GM23248 (cell line): ENCODE measurements around the gene GBF1. TPM values are rescaled to one million over a fixed set of nuclear protein-coding genes. Genes with fewer than 3 reads are reported as not detected.
A peak's percentile ranks its signal among the peaks of the same experiment; 100 is the strongest.

Source experiments
- DNase-seq: peaks from one replicate; pipeline ENCODE4 v3.0.0-alpha.2; 2015
- H2AFZ ChIP-seq: fragments of 200-600 bp; sonication (generic); 2 replicates; pipeline ENCODE4 v1.6.1; 2016; ENCODE audit warnings: antibody characterized with exemption
- H3F3A ChIP-seq: fragments of 200-600 bp; sonication (generic); 2 replicates; pipeline ENCODE4 v1.6.1; 2016; ENCODE audit warnings: mild to moderate bottlenecking, antibody characterized with exemption, mixed run types; ENCODE audit not compliant: insufficient read depth
- H3K27ac ChIP-seq: fragments of 200-600 bp; sonication (generic); 2 replicates; pipeline ENCODE4 v1.5.1; 2016; ENCODE audit warnings: mild to moderate bottlenecking
- H3K27me3 ChIP-seq: fragments of 200-600 bp; sonication (generic); replicated peaks from 2 replicates; pipeline ENCODE4 v1.6.1; 2016; ENCODE audit warnings: mild to moderate bottlenecking; ENCODE audit not compliant: insufficient read depth
- H3K36me3 ChIP-seq: fragments of 200-600 bp; sonication (generic); 2 replicates; pipeline ENCODE4 v1.6.1; 2016; ENCODE audit warnings: low read depth, mild to moderate bottlenecking
- H3K4me1 ChIP-seq: fragments of 200-600 bp; sonication (generic); 2 replicates; pipeline ENCODE4 v1.6.1; 2016; ENCODE audit warnings: mild to moderate bottlenecking; ENCODE audit not compliant: insufficient read depth
- H3K4me2 ChIP-seq: fragments of 200-600 bp; sonication (generic); one replicate; pipeline ENCODE4 v1.6.1; 2016; ENCODE audit warnings: mild to moderate bottlenecking; ENCODE audit not compliant: unreplicated experiment
- H3K4me3 ChIP-seq: fragments of 200-600 bp; sonication (generic); 2 replicates; pipeline ENCODE4 v1.5.1; 2016; ENCODE audit warnings: mild to moderate bottlenecking
- H3K79me2 ChIP-seq: fragments of 200-600 bp; sonication (generic); 2 replicates; pipeline ENCODE4 v1.6.1; 2016; ENCODE audit warnings: mild to moderate bottlenecking; ENCODE audit not compliant: insufficient read depth
- H3K9ac ChIP-seq: fragments of 200-600 bp; sonication (generic); 2 replicates; pipeline ENCODE4 v1.6.1; 2016; ENCODE audit warnings: mild to moderate bottlenecking
- H3K9me2 ChIP-seq: fragments of 200-600 bp; sonication (generic); 2 replicates; pipeline ENCODE4 v1.6.1; 2016; ENCODE audit warnings: mixed run types, mild to moderate bottlenecking, moderate library complexity; ENCODE audit not compliant: insufficient read depth
- H3K9me3 ChIP-seq: fragments of 200-600 bp; sonication (generic); one replicate; pipeline ENCODE4 v1.6.1; 2017; ENCODE audit warnings: low read depth
- H4K20me1 ChIP-seq: fragments of 200-600 bp; sonication (generic); 2 replicates; pipeline ENCODE4 v1.6.0; 2016; ENCODE audit not compliant: insufficient read depth
- EZH2 ChIP-seq: fragments of 200-600 bp; sonication (generic); IDR thresholded peaks from 2 replicates; pipeline ENCODE4 v1.6.1; 2018; ENCODE audit warnings: antibody characterized with exemption, mild to moderate bottlenecking; ENCODE audit not compliant: insufficient read depth, poor library complexity, severe bottlenecking
- EZH2phosphoT487 ChIP-seq: fragments of 200-600 bp; sonication (generic); IDR thresholded peaks from 2 replicates; pipeline ENCODE4 v1.6.1; 2018; ENCODE audit warnings: antibody characterized with exemption, moderate library complexity, mild to moderate bottlenecking, low read depth; ENCODE audit not compliant: insufficient read depth
- WGBS, 2 experiments: methylation state at CpG; one replicate each; pipeline ENCODE4 v1.1.6; 2015 to 2017; ENCODE audit warnings: low lambda C conversion rate in 2 of 2, low coverage in 1 of 2; ENCODE audit errors: missing lambda C conversion rate in 2 of 2; 5-methylcytosine and 5-hydroxymethylcytosine counted together
- in situ Hi-C: fragments of 300-500 bp; cut with MboI; formaldehyde crosslinking; loops from 2 replicates; pipeline ENCODE4 v1.15.0; 2020
- polyA plus RNA-seq: library from polyadenylated mRNA; unstranded; fragments of >200 nt; fragmentation: Nextera tagmentation; extraction: Ambion mirVana; gene quantifications from 2 replicates; pipeline ENCODE4 v1.2.1, GENCODE V29; 2016
- total RNA-seq: library from RNA; depleted of rRNA; stranded (reverse); fragments of >200 nt; shearing (Covaris generic); gene quantifications from 2 replicates; pipeline ENCODE4 v1.2.3, GENCODE V29; 2014

GBF1 gene
- total and polyA plus RNA-seq, 2 experiments from 2014 or later, result 29.8 to 43.9 TPM

- TF ChIP-seq EZH2phosphoT487 (no peak), EZH2 (no peak)
- in situ Hi-C loops, result no loop called here
- H3K9me3 ChIP-seq, result no peaks in the 10 kb centered on the region
Observed at GRCh38 chr10:102411341-102412255, 166.3 kb downstream of the GBF1 start.

GRCh38 chr10:102412293-102412692 is 167.0 kb downstream of the GBF1 start:
- H3K9me3 ChIP-seq, result no peaks in the 10 kb centered on the region
- no peaks in the 10 kb centered on the region for H3K9me2 ChIP-seq
- no peak overlapping the region for H3K27ac ChIP-seq
- 72 to 77% methylated on average over 10 of the region's 10 CpGs for WGBS, 2 experiments
- H2AFZ ChIP-seq, result no peak overlapping the region
- peaks cover 16% of the 10 kb centered on the region for H3K27me3 ChIP-seq
- no peaks in the 10 kb centered on the region for H3K36me3 ChIP-seq
- in situ Hi-C loops, result no loop called here
- H3K4me2 ChIP-seq, result no peak overlapping the region
- H3K9ac ChIP-seq, result no peak overlapping the region
- DNase-seq, result no peak
- no peaks in the 10 kb centered on the region for H3F3A ChIP-seq
- no peak overlapping the region for H3K4me3 ChIP-seq
- H3K4me1 ChIP-seq, result no peaks in the 10 kb centered on the region
- H4K20me1 ChIP-seq, result no peaks in the 10 kb centered on the region
- no peaks in the 10 kb centered on the region for H3K79me2 ChIP-seq
- no peak for TF ChIP-seq EZH2phosphoT487
- TF ChIP-seq EZH2, result no peak

More at GRCh38 chr10:102411341-102412255, 166.3 kb downstream of the GBF1 start:
- Histone ChIP-seq H2AFZ (no peak overlapping the region), H3K27me3 (peaks cover 16% of the 10 kb centered on the region), H3K4me3 (no peak overlapping the region), H3K9me2 (no peaks in the 10 kb centered on the region), H3K27ac (no peak overlapping the region), H3K79me2 (no peaks in the 10 kb centered on the region), H3K36me3 (no peaks in the 10 kb centered on the region), H3K9ac (no peak overlapping the region), H3K4me1 (no peaks in the 10 kb centered on the region), H4K20me1 (no peaks in the 10 kb centered on the region), H3K4me2 (no peak overlapping the region), H3F3A (no peaks in the 10 kb centered on the region)
- no peak for DNase-seq
- WGBS, 2 experiments, result 74 to 80% methylated on average over 12 to 14 of the region's 14 CpGs

- H2AFZ ChIP-seq, result no peak overlapping the region
- H3K4me3 ChIP-seq, result no peak overlapping the region
- TF ChIP-seq EZH2 (no peak), EZH2phosphoT487 (no peak)
- 3% methylated on average over 5 of the region's 5 CpGs for WGBS, 2 experiments
- DNase-seq, result peak; percentile 41
- H3K9me3 ChIP-seq, result no peaks in the 10 kb centered on the region
- H4K20me1 ChIP-seq, result no peaks in the 10 kb centered on the region
- no peaks in the 10 kb centered on the region for H3K79me2 ChIP-seq
- H3K27ac ChIP-seq, result no peak overlapping the region
- no peaks in the 10 kb centered on the region for H3K4me1 ChIP-seq
- H3K4me2 ChIP-seq, result no peak overlapping the region
- peaks cover 16% of the 10 kb centered on the region for H3K27me3 ChIP-seq
- H3K9ac ChIP-seq, result no peak overlapping the region
- H3F3A ChIP-seq, result no peaks in the 10 kb centered on the region
- in situ Hi-C loops, result no loop called here
- H3K9me2 ChIP-seq, result no peaks in the 10 kb centered on the region
- H3K36me3 ChIP-seq, result no peaks in the 10 kb centered on the region
Observed at GRCh38 chr10:102413053-102413705, 167.8 kb downstream of the GBF1 start.

GRCh38 chr10:102413806-102414561 is 168.7 kb downstream of the GBF1 start:
- peaks cover 16% of the 10 kb centered on the region for H3K27me3 ChIP-seq

More at GRCh38 chr10:102413806-102414561, 168.7 kb downstream of the GBF1 start:
- no peaks in the 10 kb centered on the region for H3K36me3 ChIP-seq
- no peaks in the 10 kb centered on the region for H3K9me3 ChIP-seq
- H3K4me2 ChIP-seq, result no peak overlapping the region
- no peaks in the 10 kb centered on the region for H3K4me1 ChIP-seq
- H3K4me3 ChIP-seq, result no peak overlapping the region
- H4K20me1 ChIP-seq, result no peaks in the 10 kb centered on the region
- in situ Hi-C loops, result no loop called here
- no peak overlapping the region for H2AFZ ChIP-seq
- no peak for DNase-seq
- H3K9ac ChIP-seq, result no peak overlapping the region
- TF ChIP-seq EZH2phosphoT487, result no peak
- no peak for TF ChIP-seq EZH2
- H3F3A ChIP-seq, result no peaks in the 10 kb centered on the region
- H3K9me2 ChIP-seq, result no peaks in the 10 kb centered on the region
- 50 to 57% methylated on average over 9 to 16 of the region's 16 CpGs for WGBS, 2 experiments
- H3K27ac ChIP-seq, result no peak overlapping the region
- H3K79me2 ChIP-seq, result no peaks in the 10 kb centered on the region
